Prostate gland (tissue), 2 donors: ENCODE results near the gene CCDC154. TPM values are rescaled to one million over a fixed set of nuclear protein-coding genes. Genes with fewer than 3 reads are reported as not detected.
A peak's percentile ranks its signal among the peaks of the same experiment; 100 is the strongest.

Source experiments
- DNase-seq: peaks from one replicate; pipeline ENCODE4 v3.0.0-alpha.2; 2019; ENCODE audit warnings: low spot score
- H3K27ac ChIP-seq, 2 donors: fragments of 200-600 bp; sonication (generic); 2 replicates each; pipeline ENCODE4 v1.5.1; 2017 to 2019
- H3K27me3 ChIP-seq: fragments of 200-600 bp; sonication (generic); replicated peaks from 2 replicates; pipeline ENCODE4 v1.5.1; 2019; ENCODE audit not compliant: insufficient read depth
- H3K36me3 ChIP-seq, 2 donors: fragments of 200-600 bp; sonication (generic); 1 replicate in 1 of 2; 2 replicates in 1 of 2; pipeline versions ENCODE4 v1.5.1 to v1.8.1; 2017 to 2019
- H3K4me1 ChIP-seq: fragments of 200-600 bp; sonication (generic); replicated peaks from 2 replicates; pipeline ENCODE4 v1.5.1; 2019
- H3K4me3 ChIP-seq, 2 donors: fragments of 200-600 bp; sonication (generic); 2 replicates each; pipeline ENCODE4 v1.5.1; 2017 to 2019
- H3K9me3 ChIP-seq: fragments of 200-600 bp; sonication (generic); 2 replicates; pipeline ENCODE4 v1.5.1; 2017
- CTCF ChIP-seq, 4 experiments: fragments of 200-600 bp in 2 of 4; fragments of 450-650 bp in 2 of 4; sonication (generic) in 2 of 4; IDR thresholded peaks; 1 replicate in 3 of 4; 2 replicates in 1 of 4; pipeline ENCODE4 v1.5.1; 2016 to 2019; ENCODE audit warnings: antibody characterized with exemption in 4 of 4, mild to moderate bottlenecking in 2 of 4, moderate library complexity in 2 of 4
- POLR2A ChIP-seq: fragments of 450-650 bp; IDR thresholded peaks from one replicate; pipeline ENCODE4 v1.6.1; 2016; ENCODE audit warnings: antibody characterized with exemption, mild to moderate bottlenecking
- POLR2AphosphoS5 ChIP-seq: sonication (generic); formaldehyde crosslinking; IDR thresholded peaks from one replicate; pipeline ENCODE4 v1.6.1; 2017; ENCODE audit warnings: antibody characterized with exemption
- WGBS: methylation state at CpG from one replicate; pipeline ENCODE4 v1.1.5; 2018; 5-methylcytosine and 5-hydroxymethylcytosine counted together
- intact Hi-C: fragments of 100-400 bp; cut with DNase I; formaldehyde crosslinking; loops from one replicate; pipeline ENCODE4 v1.14.2; 2022
- total RNA-seq, 2 donors: library from RNA; depleted of rRNA; stranded (reverse); fragments of >200 nt; gene quantifications; one replicate each; pipeline ENCODE4 v1.1.0, GENCODE V29; 2016

The CCDC154 gene
- total RNA-seq, 2 donors from 2014 or later = 5.7 TPM; not detected in 1

DNA sequence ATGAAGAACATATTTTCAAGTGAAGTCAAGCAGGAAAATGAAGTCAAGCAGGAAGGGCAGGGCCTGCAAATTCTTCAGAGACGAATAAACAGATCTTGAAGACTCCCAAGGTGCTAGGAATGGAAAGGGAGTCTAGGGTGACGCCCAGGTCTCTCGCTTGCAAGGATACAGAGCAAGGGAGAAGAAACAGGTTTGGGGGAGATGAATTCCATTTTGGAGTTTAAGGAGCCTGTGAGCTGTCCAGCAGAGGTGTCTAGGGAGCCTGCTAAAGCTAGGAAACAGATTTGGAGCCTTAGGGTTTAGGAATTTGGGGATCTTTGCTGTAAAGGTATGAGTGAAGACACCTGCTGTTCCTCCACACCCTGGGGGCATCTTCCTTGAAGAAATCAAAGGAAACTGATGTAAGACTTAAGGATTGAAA lies 27.8 kb downstream of the CCDC154 start:
- Histone ChIP-seq H3K27me3 (no peaks in the 10 kb centered on the region), H3K4me3 (no peak overlapping the region), H3K4me1 (peaks cover 8% of the 10 kb centered on the region), H3K36me3 (no peaks in the 10 kb centered on the region), H3K27ac (no peak overlapping the region), H3K9me3 (no peaks in the 10 kb centered on the region)
- 55% methylated on average over 3 of the region's 3 CpGs for WGBS
- no peak for TF ChIP-seq POLR2AphosphoS5
- no peak for TF ChIP-seq POLR2A
- no peak for TF ChIP-seq CTCF (IDR thresholded peaks at IDR 0.05)
- DNase-seq = no peak
- intact Hi-C loops = loop anchor here (10.0 kb wide), 1 partner anchor 198 kb away; the partner anchor contains the start of genes CRAMP1 and IFT140

DNA sequence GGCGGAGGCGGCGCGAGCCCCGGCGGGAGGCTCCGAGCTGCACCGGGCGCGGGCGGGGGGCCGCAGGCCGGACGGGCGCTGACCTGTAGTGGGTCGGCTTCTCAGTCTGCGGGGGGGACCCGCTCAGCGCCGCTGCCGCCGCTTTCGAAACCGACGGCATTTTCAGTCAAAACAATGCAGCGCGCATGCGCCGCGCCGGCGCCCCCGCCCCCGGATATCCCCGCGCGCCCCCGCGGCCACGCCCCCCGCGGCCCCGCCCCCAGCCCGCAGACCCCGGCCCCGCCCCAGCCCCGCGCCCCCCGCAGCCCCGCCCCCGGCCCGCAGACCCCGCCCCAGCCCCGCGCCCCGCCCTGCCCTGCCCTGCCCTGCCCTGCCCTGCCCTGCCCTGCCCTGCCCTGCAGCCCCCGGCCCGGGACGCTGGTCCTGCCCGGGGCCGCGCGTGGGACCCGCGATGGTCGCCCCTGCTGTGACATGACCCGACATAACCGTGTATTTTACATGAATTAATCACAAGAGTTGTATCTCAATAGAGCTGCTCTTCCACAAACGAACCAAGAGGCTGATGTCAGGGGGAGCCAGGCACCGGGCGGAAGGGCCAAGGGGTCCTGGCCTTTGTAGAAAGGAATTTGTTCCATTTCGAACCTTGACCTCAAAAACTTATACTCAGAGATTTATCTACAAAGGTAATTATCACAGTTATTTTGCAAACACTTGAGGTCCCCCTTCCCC lies 29.7 kb downstream of the CCDC154 start, which contains the start of gene UNKL:
Gene UNKL (minus strand): TSS at position 173 of the 729 bp plus-strand sequence. CDS start 13 bp downstream, at position 160.
- intact Hi-C loops = loop anchor here (10.0 kb wide), 1 partner anchor 200 kb away; the partner anchor contains the start of genes CRAMP1 and IFT140
- peak; percentile 64 for DNase-seq
- Histone ChIP-seq H3K4me3 (peak within 1 kb of the TSS; percentile 95 to 98), H3K27ac (peak within 1 kb of the TSS; percentile 84 to 87), H3K9me3 (no peaks in the 10 kb centered on the region), H3K27me3 (no peaks in the 10 kb centered on the region), H3K36me3 (peaks cover 0 to 3% of the 10 kb centered on the region in 2 donors), H3K4me1 (peaks cover 3% of the 10 kb centered on the region)
- WGBS = 7% methylated on average over 23 of the region's 72 CpGs
- TF ChIP-seq POLR2A (no peak), POLR2AphosphoS5 (peak; percentile 8), CTCF (IDR thresholded peaks at IDR 0.05) (no peak)

- H3K27ac ChIP-seq = peak overlapping the region; percentile 84 to 87
- H3K4me1 ChIP-seq = no peaks in the 10 kb centered on the region
- DNase-seq = no peak
- no peaks in the 10 kb centered on the region for H3K9me3 ChIP-seq
- no peaks in the 10 kb centered on the region for H3K27me3 ChIP-seq
- TF ChIP-seq POLR2A (no peak), CTCF (IDR thresholded peaks at IDR 0.05) (peak; percentile 25 to 60 (median 47)), POLR2AphosphoS5 (peak; percentile 12)
- WGBS = 3% methylated on average over 72 of the region's 85 CpGs
- peak overlapping the region; percentile 95 to 98 for H3K4me3 ChIP-seq
- H3K36me3 ChIP-seq = peaks cover 0 to 3% of the 10 kb centered on the region in 2 donors
- intact Hi-C loops = loop anchor here (10.0 kb wide), 1 partner anchor 201 kb away; the partner anchor contains the start of genes CRAMP1 and IFT140
Observed at GRCh38 chr16:1413684-1414531, 30.4 kb downstream of the CCDC154 start.

DNA sequence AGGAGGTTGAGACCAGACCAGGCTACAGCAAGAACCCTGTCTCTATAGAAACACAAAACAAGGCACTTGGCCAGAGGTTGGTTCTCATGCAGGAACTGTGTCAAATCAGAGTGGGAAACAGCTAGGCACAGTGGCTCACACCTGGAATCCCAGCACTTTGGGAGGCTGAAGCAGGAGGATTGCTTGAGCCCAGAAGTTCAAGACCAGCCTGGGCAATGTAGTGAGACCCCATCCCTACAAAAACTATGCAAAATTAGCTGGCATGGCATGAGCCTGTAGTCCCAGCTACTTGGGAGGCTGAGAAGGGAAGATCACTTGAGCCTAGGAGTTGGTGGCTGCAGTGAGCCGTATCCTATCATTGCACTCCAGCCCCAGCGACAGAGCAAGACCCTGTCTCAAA lies 31.5 kb downstream of the CCDC154 start:
- Histone ChIP-seq H3K4me1 (no peaks in the 10 kb centered on the region), H3K27ac (no peak overlapping the region), H3K9me3 (no peaks in the 10 kb centered on the region), H3K36me3 (peaks cover 0 to 3% of the 10 kb centered on the region in 2 donors), H3K27me3 (no peaks in the 10 kb centered on the region), H3K4me3 (no peak overlapping the region)
- intact Hi-C loops = loop anchor here (10.0 kb wide), 1 partner anchor 202 kb away; the partner anchor contains the start of genes CRAMP1 and IFT140
- no peak for DNase-seq
- TF ChIP-seq POLR2A = no peak
- TF ChIP-seq CTCF (IDR thresholded peaks at IDR 0.05) = no peak
- no peak for TF ChIP-seq POLR2AphosphoS5
- 82% methylated on average over 2 of the region's 2 CpGs for WGBS
